ENCODE results near the gene GFOD2.

GFOD2 gene

GRCh38 chr16:67656344-67657016 is 62.6 kb downstream of the GFOD2 start:
- no peak for DNase-seq

- no peak for DNase-seq
These were observed 63.8 kb downstream of the GFOD2 start for GRCh38 chr16:67655363-67655762.

- no peak for DNase-seq
These were observed 64.7 kb downstream of the GFOD2 start for GRCh38 chr16:67654403-67654911.

GRCh38 chr16:67653789-67654402 is 65.2 kb downstream of the GFOD2 start:
- DNase-seq, result no peak

- DNase-seq, result no peak
These were observed 65.9 kb downstream of the GFOD2 start for GRCh38 chr16:67653128-67653788.

GRCh38 chr16:67652578-67653127 is 66.5 kb downstream of the GFOD2 start:
- DNase-seq, result no peak

GRCh38 chr16:67651847-67652246 is 67.3 kb downstream of the GFOD2 start:
- no peak for DNase-seq

GRCh38 chr16:67651039-67651438 is 68.1 kb downstream of the GFOD2 start:
- DNase-seq, result no peak

- no peak for DNase-seq
These were observed 69.1 kb downstream of the GFOD2 start for GRCh38 chr16:67650023-67650422.

GRCh38 chr16:67649494-67649931 is 69.6 kb downstream of the GFOD2 start:
- DNase-seq, result no peak

- DNase-seq, result no peak
These were observed 70.2 kb downstream of the GFOD2 start for GRCh38 chr16:67648764-67649407.

GRCh38 chr16:67648088-67648763 is 70.9 kb downstream of the GFOD2 start:
- no peak for DNase-seq

- DNase-seq, result no peak
These were observed 71.4 kb downstream of the GFOD2 start for GRCh38 chr16:67647681-67648080.

GRCh38 chr16:67647111-67647651 is 71.9 kb downstream of the GFOD2 start:
- DNase-seq, result no peak

GRCh38 chr16:67645397-67646121 is 73.6 kb downstream of the GFOD2 start:
- DNase-seq, result no peak

- no peak for DNase-seq
These were observed 75.1 kb downstream of the GFOD2 start for GRCh38 chr16:67644038-67644437.

GRCh38 chr16:67641779-67642708 is 77.1 kb downstream of the GFOD2 start:
- DNase-seq, result no peak

GRCh38 chr16:67637625-67638024 is 81.5 kb downstream of the GFOD2 start:
- no peak for DNase-seq

- DNase-seq, result no peak
These were observed 82.4 kb downstream of the GFOD2 start for GRCh38 chr16:67636713-67637112.

GRCh38 chr16:67632415-67633172 is 86.5 kb downstream of the GFOD2 start:
- DNase-seq, result no peak

Data from DMS 273 treated with DMSO at 0.1 percent for 48 hours (cell line).